ENCODE results near the gene PJA1.

PJA1 gene

DNA sequence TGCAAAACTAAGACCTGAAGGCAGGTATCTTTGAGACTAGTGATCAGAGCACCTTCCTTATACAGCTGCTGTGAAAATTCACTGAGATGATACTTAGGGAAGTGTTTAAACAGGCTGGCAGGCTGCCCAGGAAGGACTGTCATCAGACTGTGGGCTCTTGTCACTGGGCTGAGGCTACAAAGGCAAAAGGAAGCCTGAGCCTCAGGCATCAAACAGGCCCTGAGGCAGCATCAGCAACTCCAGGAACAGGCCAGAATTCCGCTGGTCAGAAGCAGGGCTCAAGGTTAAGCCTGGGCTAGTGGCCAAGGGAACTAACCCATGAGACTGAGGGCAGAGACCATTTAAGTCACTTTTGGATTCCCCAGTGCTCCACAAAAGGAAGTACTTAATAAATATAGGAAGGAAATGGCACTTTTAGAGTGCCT is 12.8 kb downstream of the PJA1 start:
- H3K27me3 ChIP-seq (ENCODE audit: low read depth, low read length): no peaks in the 10 kb centered on the region

DNA sequence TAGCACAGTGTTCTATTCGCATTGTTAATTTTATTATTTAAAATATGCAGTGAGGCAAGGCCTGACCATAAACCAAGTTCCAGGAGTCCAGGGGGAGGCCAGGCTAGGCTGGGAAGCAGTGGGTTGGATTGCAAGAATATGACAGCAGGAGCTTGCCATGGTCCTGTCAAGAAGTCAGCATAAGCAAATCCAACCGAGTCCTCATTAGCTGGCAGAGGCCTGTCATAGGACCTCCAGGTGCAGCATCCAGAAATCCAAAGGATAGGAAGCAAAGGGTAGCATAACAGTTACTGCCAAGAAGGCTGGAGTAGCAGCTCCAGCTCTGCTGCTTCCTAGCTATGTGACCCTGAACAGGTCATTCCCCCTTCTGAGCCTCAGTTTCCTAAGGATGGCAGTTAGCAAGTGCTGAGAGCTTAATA is 13.4 kb downstream of the PJA1 start:
- Histone ChIP-seq H3K27me3 (ENCODE audit: low read depth, low read length) (no peaks in the 10 kb centered on the region), H3K4me3 (ENCODE audit: low read depth in 1 of 2, low read length in 2 of 2) (no peak overlapping the region), H3K36me3 (ENCODE audit: control insufficient read depth in 1 of 2, insufficient read depth in 2 of 2, low read length in 2 of 2) (no peaks in the 10 kb centered on the region), H3K4me1 (ENCODE audit: control insufficient read depth in 1 of 2, insufficient read depth in 2 of 2, low read length in 2 of 2) (no peaks in the 10 kb centered on the region), H3K27ac (ENCODE audit: low read length) (no peak overlapping the region), H3K9me3 (ENCODE audit: control insufficient read depth in 1 of 2, low read length in 2 of 2) (no peaks in the 10 kb centered on the region)

More for the DNA sequence above, 12.8 kb downstream of the PJA1 start:
- no peak overlapping the region for H3K4me3 ChIP-seq (ENCODE audit: low read depth in 1 of 2, low read length in 2 of 2)
- no peaks in the 10 kb centered on the region for H3K9me3 ChIP-seq (ENCODE audit: control insufficient read depth in 1 of 2, low read length in 2 of 2)
- H3K27ac ChIP-seq (ENCODE audit: low read length): no peak overlapping the region
- H3K36me3 ChIP-seq (ENCODE audit: control insufficient read depth in 1 of 2, insufficient read depth in 2 of 2, low read length in 2 of 2): no peaks in the 10 kb centered on the region
- H3K4me1 ChIP-seq (ENCODE audit: control insufficient read depth in 1 of 2, insufficient read depth in 2 of 2, low read length in 2 of 2): no peaks in the 10 kb centered on the region

DNA sequence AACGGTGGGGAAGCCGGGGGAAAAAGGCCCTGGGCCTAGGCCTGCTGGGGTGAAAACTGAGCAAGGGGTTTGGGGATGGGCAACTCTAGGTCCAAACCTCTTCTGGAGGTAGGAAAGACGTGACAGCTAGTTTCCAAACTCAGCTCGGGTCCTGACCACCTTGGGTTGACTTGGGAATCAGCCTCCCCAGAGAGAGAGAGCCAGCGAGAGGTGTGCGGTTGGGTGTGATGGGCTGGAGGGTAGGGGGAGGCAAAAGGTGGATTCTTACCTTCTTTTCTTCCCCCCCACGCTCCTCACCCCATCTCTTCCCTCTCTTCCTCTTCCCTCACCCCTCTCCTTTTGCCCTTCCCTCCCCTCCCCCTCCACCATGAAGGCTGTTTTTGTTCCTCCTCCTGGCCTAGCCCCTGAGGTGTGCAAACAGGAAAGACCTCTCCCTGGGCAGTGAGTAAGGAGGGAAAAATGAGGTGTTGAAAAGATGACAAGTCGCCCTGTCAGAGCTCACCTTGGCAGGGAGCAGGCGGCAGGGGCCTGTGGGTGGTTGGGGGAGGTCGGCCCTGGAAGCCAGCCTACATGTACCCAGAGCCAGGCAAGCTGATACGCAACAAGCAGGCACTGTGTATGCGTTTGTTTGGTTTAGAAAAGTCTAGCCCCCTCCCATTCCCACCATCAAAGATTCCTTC is 14.8 kb downstream of the PJA1 start:
- H3K27ac ChIP-seq (ENCODE audit: low read length): no peak overlapping the region
- no peak overlapping the region for H3K4me3 ChIP-seq (ENCODE audit: low read depth in 1 of 2, low read length in 2 of 2)
- H3K4me1 ChIP-seq (ENCODE audit: control insufficient read depth in 1 of 2, insufficient read depth in 2 of 2, low read length in 2 of 2): no peaks in the 10 kb centered on the region
- no peaks in the 10 kb centered on the region for H3K36me3 ChIP-seq (ENCODE audit: control insufficient read depth in 1 of 2, insufficient read depth in 2 of 2, low read length in 2 of 2)
- no peaks in the 10 kb centered on the region for H3K27me3 ChIP-seq (ENCODE audit: low read depth, low read length)
- no peaks in the 10 kb centered on the region for H3K9me3 ChIP-seq (ENCODE audit: control insufficient read depth in 1 of 2, low read length in 2 of 2)

- Histone ChIP-seq H3K27me3 (ENCODE audit: low read depth, low read length) (no peaks in the 10 kb centered on the region), H3K4me3 (ENCODE audit: low read depth in 1 of 2, low read length in 2 of 2) (no peak overlapping the region), H3K27ac (ENCODE audit: low read length) (no peak overlapping the region), H3K4me1 (ENCODE audit: control insufficient read depth in 1 of 2, insufficient read depth in 2 of 2, low read length in 2 of 2) (no peaks in the 10 kb centered on the region), H3K9me3 (ENCODE audit: control insufficient read depth in 1 of 2, low read length in 2 of 2) (no peaks in the 10 kb centered on the region), H3K36me3 (ENCODE audit: control insufficient read depth in 1 of 2, insufficient read depth in 2 of 2, low read length in 2 of 2) (no peaks in the 10 kb centered on the region)
These were observed 15.6 kb downstream of the PJA1 start for GRCh38 chrX:69149466-69150280.

- H3K27me3 ChIP-seq (ENCODE audit: low read depth, low read length): no peaks in the 10 kb centered on the region
- H3K9me3 ChIP-seq (ENCODE audit: control insufficient read depth in 1 of 2, low read length in 2 of 2): no peaks in the 10 kb centered on the region
These were observed 16.3 kb downstream of the PJA1 start for GRCh38 chrX:69148946-69149345.

DNA sequence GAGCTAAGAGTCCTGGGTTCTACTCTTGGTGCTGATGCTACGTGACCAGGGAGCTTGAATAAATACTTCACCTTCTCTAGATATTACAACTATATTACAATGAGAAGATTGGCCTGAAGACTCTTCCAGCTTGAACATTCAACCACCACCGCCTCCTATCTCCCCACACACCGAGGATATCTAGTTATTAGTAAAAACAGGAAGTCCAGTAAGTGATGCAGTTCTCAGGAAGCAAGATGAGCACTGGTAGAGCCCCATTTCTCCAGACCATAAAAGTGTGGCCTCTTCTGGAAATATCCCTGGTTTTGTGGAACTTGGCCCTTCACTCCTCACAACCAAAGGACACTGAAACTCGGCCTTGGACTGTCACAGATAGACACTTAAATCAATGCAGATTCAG is 18.5 kb downstream of the PJA1 start:
- Histone ChIP-seq H3K4me1 (ENCODE audit: control insufficient read depth in 1 of 2, insufficient read depth in 2 of 2, low read length in 2 of 2) (no peaks in the 10 kb centered on the region), H3K27me3 (ENCODE audit: low read depth, low read length) (no peaks in the 10 kb centered on the region), H3K9me3 (ENCODE audit: control insufficient read depth in 1 of 2, low read length in 2 of 2) (no peaks in the 10 kb centered on the region), H3K27ac (ENCODE audit: low read length) (no peak overlapping the region), H3K4me3 (ENCODE audit: low read depth in 1 of 2, low read length in 2 of 2) (no peak overlapping the region), H3K36me3 (ENCODE audit: control insufficient read depth in 1 of 2, insufficient read depth in 2 of 2, low read length in 2 of 2) (no peaks in the 10 kb centered on the region)

More at GRCh38 chrX:69148946-69149345, 16.3 kb downstream of the PJA1 start:
- H3K36me3 ChIP-seq (ENCODE audit: control insufficient read depth in 1 of 2, insufficient read depth in 2 of 2, low read length in 2 of 2): no peaks in the 10 kb centered on the region
- no peak overlapping the region for H3K27ac ChIP-seq (ENCODE audit: low read length)
- H3K4me3 ChIP-seq (ENCODE audit: low read depth in 1 of 2, low read length in 2 of 2): no peak overlapping the region
- no peaks in the 10 kb centered on the region for H3K4me1 ChIP-seq (ENCODE audit: control insufficient read depth in 1 of 2, insufficient read depth in 2 of 2, low read length in 2 of 2)

GRCh38 chrX:69145714-69146113 is 19.5 kb downstream of the PJA1 start:
- Histone ChIP-seq H3K36me3 (ENCODE audit: control insufficient read depth in 1 of 2, insufficient read depth in 2 of 2, low read length in 2 of 2) (no peaks in the 10 kb centered on the region), H3K9me3 (ENCODE audit: control insufficient read depth in 1 of 2, low read length in 2 of 2) (no peaks in the 10 kb centered on the region), H3K27me3 (ENCODE audit: low read depth, low read length) (no peaks in the 10 kb centered on the region), H3K27ac (ENCODE audit: low read length) (no peak overlapping the region), H3K4me3 (ENCODE audit: low read depth in 1 of 2, low read length in 2 of 2) (no peak overlapping the region), H3K4me1 (ENCODE audit: control insufficient read depth in 1 of 2, insufficient read depth in 2 of 2, low read length in 2 of 2) (no peaks in the 10 kb centered on the region)

DNA sequence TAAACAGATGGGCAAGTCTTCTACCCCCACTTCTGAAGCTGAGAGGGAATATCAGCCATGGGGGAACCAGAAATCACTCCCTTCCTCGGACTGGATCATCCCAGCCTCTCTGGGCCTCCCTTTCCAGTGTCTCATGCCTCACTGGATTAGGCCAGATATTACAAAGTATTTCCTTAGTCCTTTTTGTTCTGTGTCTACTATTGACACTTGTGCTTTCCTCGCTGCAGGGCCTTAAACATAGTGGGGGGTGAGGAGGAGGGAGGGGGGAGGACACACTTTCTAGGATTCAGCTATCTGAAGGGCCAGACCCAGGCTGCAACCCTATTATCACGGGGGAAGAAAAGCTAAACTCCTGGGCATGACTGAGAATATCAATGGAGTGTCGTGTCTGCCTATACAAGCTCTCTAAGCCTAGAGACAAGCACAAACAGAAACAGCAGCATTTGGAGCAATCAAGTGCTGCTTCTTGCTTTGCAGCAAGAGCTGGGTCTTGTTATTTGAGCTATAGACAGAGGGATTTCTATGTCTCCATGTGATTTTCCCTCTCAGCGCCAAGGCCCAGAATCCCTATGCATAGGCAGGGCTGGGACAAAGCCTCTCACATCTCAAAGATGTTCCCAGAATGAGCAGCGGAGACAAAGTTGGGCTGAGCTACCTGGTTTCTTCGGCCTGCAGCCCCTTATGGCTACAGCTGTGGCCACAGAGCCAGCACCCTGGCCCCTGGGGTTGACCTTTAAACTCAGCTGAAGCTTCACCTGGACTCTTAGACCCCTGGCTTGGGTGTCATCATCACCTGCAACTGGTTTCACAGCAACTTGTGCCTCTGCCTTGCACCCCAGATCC is 20.2 kb downstream of the PJA1 start:
- no peak overlapping the region for H3K27ac ChIP-seq (ENCODE audit: low read length)
- H3K4me1 ChIP-seq (ENCODE audit: control insufficient read depth in 1 of 2, insufficient read depth in 2 of 2, low read length in 2 of 2): no peaks in the 10 kb centered on the region
- no peak overlapping the region for H3K4me3 ChIP-seq (ENCODE audit: low read depth in 1 of 2, low read length in 2 of 2)
- no peaks in the 10 kb centered on the region for H3K27me3 ChIP-seq (ENCODE audit: low read depth, low read length)
- no peaks in the 10 kb centered on the region for H3K36me3 ChIP-seq (ENCODE audit: control insufficient read depth in 1 of 2, insufficient read depth in 2 of 2, low read length in 2 of 2)
- no peaks in the 10 kb centered on the region for H3K9me3 ChIP-seq (ENCODE audit: control insufficient read depth in 1 of 2, low read length in 2 of 2)

DNA sequence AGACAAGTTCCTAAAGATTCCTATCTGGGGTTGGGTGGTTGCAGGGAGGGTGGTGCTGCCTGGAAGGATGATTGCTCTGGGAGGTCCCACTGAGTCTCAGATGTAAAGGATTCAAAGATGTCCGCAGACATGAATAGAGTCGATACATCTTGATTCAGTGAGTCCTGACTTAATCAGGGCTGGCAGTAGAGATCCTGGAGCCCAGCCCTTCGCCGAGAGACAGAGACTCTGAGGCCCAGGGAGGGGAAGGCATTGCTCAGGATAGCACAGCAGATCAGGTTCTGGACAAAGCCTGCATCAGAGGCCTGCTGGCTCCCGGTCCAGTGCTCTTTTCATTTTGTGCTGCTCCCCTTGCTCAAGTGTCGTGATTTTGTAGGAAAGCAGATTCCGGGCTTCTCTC is 21.7 kb downstream of the PJA1 start:
- no peaks in the 10 kb centered on the region for H3K4me1 ChIP-seq (ENCODE audit: control insufficient read depth in 1 of 2, insufficient read depth in 2 of 2, low read length in 2 of 2)
- no peaks in the 10 kb centered on the region for H3K36me3 ChIP-seq (ENCODE audit: control insufficient read depth in 1 of 2, insufficient read depth in 2 of 2, low read length in 2 of 2)
- no peaks in the 10 kb centered on the region for H3K27me3 ChIP-seq (ENCODE audit: low read depth, low read length)
- no peaks in the 10 kb centered on the region for H3K9me3 ChIP-seq (ENCODE audit: control insufficient read depth in 1 of 2, low read length in 2 of 2)
- no peak overlapping the region for H3K4me3 ChIP-seq (ENCODE audit: low read depth in 1 of 2, low read length in 2 of 2)
- no peak overlapping the region for H3K27ac ChIP-seq (ENCODE audit: low read length)

GRCh38 chrX:69142788-69143469 is 22.3 kb downstream of the PJA1 start:
- Histone ChIP-seq H3K9me3 (ENCODE audit: control insufficient read depth in 1 of 2, low read length in 2 of 2) (no peaks in the 10 kb centered on the region), H3K27me3 (ENCODE audit: low read depth, low read length) (no peaks in the 10 kb centered on the region), H3K27ac (ENCODE audit: low read length) (no peak overlapping the region), H3K4me1 (ENCODE audit: control insufficient read depth in 1 of 2, insufficient read depth in 2 of 2, low read length in 2 of 2) (no peaks in the 10 kb centered on the region), H3K4me3 (ENCODE audit: low read depth in 1 of 2, low read length in 2 of 2) (no peak overlapping the region), H3K36me3 (ENCODE audit: control insufficient read depth in 1 of 2, insufficient read depth in 2 of 2, low read length in 2 of 2) (no peaks in the 10 kb centered on the region)

- Histone ChIP-seq H3K27me3 (ENCODE audit: low read depth, low read length) (no peaks in the 10 kb centered on the region), H3K27ac (ENCODE audit: low read length) (no peak overlapping the region), H3K4me3 (ENCODE audit: low read depth in 1 of 2, low read length in 2 of 2) (no peak overlapping the region), H3K4me1 (ENCODE audit: control insufficient read depth in 1 of 2, insufficient read depth in 2 of 2, low read length in 2 of 2) (peaks cover 0 to 9% of the 10 kb centered on the region in 2 donors), H3K36me3 (ENCODE audit: control insufficient read depth in 1 of 2, insufficient read depth in 2 of 2, low read length in 2 of 2) (no peaks in the 10 kb centered on the region), H3K9me3 (ENCODE audit: control insufficient read depth in 1 of 2, low read length in 2 of 2) (no peaks in the 10 kb centered on the region)
These were observed 24.4 kb downstream of the PJA1 start for GRCh38 chrX:69140837-69141236.
